Activated CD4-positive, alpha-beta T cell treated with anti-CD3 and anti-CD28 coated beads, Interleukin-2, amount 50 U/mL, for 4 hours (primary cell): Measurements from ENCODE around the gene DCDC2B.
A peak's percentile ranks its signal among the peaks of the same experiment; 100 is the strongest.
"Not testable (repeated sequence)": the region's sequence is repeated elsewhere in the genome, so short reads cannot be mapped to it uniquely, and the experiment has no call there.

ENCODE experiments used
- DNase-seq, 2 experiments: peaks; one replicate each; pipeline ENCODE4 v3.0.0-alpha.2; 2020

The DCDC2B gene

GRCh38 chr1:32208891-32209328 lies at the start of gene DCDC2B:
Gene DCDC2B (plus strand): TSS chr1:32209089. CDS start chr1:32209094, 5 bp downstream.
- no peak for DNase-seq

DNA sequence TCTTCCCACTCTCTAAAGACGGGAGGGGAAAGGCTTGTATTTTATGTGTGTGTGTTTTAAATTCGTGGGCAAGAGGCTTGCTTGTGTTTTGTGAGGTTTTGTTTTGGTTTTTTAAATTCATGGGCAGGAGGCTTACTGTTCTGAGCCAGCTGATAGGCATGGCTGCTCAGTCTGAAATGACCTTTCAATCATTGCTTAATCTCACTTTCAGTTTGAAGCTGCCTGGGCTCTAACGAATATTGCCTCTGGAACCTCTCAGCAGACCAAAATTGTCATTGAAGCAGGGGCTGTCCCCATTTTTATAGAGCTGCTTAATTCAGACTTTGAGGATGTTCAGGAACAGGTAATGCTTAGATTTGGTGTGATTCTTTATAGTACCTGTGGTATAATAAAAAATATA lies 49.7 kb upstream of the DCDC2B start:
- no peak for DNase-seq

DNA sequence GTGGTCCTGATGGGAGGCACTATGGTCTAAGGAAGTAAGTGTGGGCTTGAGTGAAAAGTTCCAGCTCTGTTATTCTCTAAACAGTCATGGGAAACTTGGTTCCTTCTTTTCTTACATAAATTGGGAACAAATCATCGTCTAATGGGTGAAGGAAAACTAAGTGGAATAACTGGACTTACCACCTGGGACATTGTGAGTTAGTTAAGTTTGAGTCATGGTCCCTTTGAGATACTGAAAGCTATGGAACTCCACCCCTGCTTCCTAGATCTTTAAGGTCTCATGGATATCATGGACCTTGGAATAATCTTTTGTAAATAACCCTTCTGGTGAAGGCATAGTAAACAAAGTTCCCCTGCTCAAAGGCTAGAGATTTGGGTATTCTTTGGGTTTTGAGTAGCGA lies 45.5 kb upstream of the DCDC2B start:
- no peak for DNase-seq

DNA sequence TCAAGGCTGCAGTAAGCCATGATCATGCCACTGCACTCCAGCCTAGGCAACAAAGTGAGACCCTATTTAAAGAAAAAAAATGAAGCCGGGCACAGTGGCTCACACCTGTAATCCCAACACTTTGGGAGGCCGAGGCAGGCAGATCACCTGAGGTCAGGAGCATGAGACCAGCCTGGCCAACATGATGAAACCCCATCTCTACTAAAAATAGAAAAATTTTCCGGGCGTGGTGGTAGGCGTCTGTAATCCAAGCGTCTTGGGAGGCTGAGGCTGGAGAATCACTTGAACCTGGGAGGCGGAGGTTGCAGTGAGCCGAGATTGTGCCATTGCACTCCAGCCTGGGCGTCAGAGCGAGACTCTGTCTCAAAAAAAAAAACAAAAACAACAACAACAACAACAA lies 43.3 kb upstream of the DCDC2B start:
- not testable (repeated sequence) for DNase-seq

GRCh38 chr1:32170991-32171390 lies 37.9 kb upstream of the DCDC2B start:
- DNase-seq: no peak

- no peak for DNase-seq
These were observed 36.2 kb upstream of the DCDC2B start for GRCh38 chr1:32172621-32173245.

- no peak for DNase-seq
These were observed 30.3 kb upstream of the DCDC2B start for GRCh38 chr1:32178380-32179192.

GRCh38 chr1:32179193-32179442 lies 29.8 kb upstream of the DCDC2B start:
- no peak for DNase-seq

DNA sequence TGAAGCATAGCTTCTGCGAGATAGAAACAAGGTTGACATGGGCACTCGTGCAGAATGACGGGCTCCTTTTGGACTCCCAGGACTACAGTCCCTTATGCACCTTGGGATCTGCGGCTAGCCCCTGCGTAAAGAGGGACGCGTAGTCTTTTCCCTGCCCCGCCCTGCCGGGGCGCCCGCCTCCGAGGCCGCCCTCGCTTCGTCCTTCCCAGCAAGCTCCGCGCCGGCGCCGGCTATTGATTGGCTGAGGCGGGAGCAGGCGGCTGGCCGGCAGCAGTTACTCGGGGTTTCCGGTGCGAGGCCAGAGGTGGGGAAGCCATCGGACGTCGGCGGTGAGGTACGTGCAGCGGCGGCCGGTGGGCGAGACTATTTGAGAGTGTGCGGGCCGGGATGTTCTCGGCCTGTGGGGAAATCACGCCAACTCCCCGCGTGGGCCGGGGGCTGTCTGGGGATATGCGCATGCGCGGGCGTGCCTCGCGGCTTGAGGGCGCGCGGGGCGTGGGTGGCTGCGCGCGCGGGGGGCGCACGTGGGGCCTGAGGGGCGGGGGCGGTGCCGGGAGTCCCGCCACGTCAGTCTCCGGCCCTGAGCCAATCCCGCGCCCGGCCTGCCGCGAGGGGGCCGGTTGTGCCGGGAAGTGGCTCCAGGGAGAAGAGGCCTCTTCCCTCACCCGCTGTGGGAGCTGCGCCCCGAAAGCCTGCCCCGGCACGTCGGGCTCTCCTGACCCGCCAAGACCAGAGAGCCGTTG lies 29.3 kb upstream of the DCDC2B start, which contains the start of gene TXLNA:
TXLNA (plus strand) TSS at position 233 of the 743 bp plus-strand sequence. CDS start 671 bp downstream, outside the sequence.
- DNase-seq: peak; percentile 87 to 88

GRCh38 chr1:32180186-32181060 lies 28.5 kb upstream of the DCDC2B start:
- no peak for DNase-seq

DNA sequence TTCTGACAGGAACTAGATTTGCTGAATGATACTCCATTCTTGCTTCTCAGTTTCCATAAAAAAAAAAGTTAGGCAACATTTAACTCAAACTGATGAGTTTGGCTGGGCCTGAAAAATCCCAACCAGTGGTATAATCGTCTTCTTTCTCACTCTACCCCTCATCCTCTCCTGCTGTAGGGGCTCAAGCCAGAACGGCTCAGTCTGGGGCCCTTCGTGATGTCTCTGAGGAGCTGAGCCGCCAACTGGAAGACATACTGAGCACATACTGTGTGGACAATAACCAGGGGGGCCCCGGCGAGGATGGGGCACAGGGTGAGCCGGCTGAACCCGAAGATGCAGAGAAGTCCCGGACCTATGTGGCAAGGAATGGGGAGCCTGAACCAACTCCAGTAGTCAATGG lies 27.8 kb upstream of the DCDC2B start:
- no peak for DNase-seq

DNA sequence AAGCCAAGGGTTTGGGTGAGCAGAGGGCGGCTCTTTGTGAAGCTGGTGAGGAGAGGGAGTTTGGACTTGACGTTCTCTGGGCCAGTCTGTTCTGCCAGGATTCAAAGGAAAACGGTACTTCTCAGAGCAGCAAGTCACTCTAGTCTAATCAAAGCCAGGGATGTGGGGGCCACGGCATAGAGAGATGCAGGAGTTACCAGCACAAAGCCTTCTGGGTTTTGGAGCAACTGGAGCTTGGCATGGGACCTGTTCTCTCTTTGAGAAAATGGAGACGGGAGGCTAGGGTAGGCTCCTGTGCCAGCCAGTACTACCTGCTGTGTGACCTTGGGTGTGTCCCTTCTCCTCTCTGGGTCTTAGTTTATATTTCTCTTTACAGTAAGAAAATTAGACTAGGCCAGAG lies 27.3 kb upstream of the DCDC2B start:
- no peak for DNase-seq

DNA sequence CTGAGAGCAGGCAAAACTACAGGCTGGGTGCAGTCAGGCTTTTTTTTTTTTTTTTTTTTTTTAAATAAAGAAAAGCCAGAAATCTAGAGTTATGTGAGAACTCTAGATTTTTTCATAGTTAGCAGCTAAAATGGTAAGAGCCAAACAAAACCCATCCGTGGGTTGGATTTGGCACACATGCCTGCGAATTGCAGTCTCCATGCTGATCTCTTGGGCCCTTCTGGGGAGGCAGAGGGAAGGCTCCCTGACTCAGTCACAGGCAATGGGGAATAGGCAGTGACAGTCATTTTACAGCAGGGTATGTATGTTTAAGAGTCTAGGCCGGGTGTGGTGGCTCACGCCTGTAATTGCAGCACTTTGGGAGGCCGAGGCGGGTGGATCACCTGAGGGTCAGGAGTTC lies 26.8 kb upstream of the DCDC2B start:
- no peak for DNase-seq

DNA sequence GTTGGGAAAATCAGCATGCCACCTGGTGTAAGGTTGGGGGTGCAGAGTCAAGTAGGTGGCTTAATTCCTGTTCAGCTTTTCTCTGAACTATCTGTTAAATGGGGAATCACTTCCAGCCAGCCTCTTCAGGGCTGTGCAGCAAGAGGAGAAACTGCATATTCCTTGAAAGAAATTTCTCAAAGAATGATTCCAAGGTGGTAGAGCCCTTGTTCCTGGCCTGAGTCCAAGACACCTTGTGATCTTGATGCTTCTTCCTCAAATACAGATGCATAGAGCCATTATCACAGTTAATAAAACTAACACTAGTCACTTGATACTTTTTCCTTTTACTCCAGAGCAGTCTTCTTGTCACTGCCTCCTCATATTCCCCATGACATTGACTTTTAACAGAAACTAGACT lies 24.2 kb upstream of the DCDC2B start:
- no peak for DNase-seq

- DNase-seq: no peak
These were observed 22.8 kb upstream of the DCDC2B start for GRCh38 chr1:32186077-32186476.

GRCh38 chr1:32186491-32186890 lies 22.4 kb upstream of the DCDC2B start:
- DNase-seq: no peak

- DNase-seq: no peak
These were observed 21.0 kb upstream of the DCDC2B start for GRCh38 chr1:32187850-32188249.

DNA sequence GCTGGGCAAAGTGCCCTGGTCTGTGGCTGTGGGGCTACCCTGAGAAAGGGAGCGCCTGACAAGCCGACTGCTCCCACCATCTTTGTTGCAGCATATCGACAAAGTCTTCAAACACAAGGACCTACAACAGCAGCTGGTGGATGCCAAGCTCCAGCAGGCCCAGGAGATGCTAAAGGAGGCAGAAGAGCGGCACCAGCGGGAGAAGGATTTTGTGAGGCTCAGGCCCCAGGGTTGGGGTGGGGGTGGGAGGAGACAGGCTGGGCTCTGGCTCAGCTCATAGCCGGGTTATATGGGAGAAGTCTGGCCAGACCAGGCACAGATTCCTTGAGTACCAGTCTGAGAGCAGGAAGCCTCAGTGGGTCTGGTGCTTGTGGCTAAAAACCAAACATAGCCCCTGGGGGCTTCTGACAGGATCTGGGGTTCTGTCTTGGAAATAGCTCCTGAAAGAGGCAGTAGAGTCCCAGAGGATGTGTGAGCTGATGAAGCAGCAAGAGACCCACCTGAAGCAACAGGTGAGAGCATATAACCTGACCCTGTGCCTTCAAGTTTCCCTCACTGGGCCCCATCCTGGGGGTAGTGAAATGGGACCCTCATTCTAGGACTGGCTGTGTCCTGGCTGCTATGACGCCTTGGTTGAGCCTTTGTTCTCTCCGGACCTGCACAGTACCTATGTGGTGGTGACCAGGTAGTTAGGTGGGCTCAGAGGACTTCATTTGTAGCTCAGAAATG lies 16.5 kb upstream of the DCDC2B start:
- DNase-seq: no peak

GRCh38 chr1:32194984-32195383 lies 13.9 kb upstream of the DCDC2B start:
- DNase-seq: no peak

DNA sequence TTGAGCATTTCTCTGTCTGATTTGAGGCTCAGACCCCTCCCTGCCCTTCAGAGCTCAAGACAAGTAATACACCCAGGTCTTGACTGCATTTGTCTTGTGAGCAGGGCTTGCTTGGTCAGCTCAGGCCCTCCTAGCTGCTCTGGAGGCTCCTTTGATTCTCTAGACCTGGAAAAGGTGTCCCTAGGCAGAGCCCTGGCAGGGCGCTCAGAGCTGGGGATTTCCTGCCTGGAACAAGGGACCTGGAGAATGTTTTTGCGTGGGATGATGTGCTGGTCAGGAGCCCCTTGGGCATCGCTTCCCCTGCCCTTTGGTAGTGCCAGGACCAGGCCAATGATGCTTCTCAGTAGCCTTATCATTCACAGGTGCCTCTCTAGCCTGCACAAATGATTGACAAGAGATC lies 13.4 kb upstream of the DCDC2B start:
- DNase-seq: no peak

GRCh38 chr1:32195972-32196823 lies 12.7 kb upstream of the DCDC2B start:
- DNase-seq: no peak
